Activated T-cell treated with anti-CD3 and anti-CD28 coated beads for 4 hours (primary cell): Measurements from ENCODE around the gene NAE1.

ENCODE experiments used
- DNase-seq: peaks from one replicate; pipeline ENCODE4 v3.0.0-alpha.2; 2020

The NAE1 gene

DNA sequence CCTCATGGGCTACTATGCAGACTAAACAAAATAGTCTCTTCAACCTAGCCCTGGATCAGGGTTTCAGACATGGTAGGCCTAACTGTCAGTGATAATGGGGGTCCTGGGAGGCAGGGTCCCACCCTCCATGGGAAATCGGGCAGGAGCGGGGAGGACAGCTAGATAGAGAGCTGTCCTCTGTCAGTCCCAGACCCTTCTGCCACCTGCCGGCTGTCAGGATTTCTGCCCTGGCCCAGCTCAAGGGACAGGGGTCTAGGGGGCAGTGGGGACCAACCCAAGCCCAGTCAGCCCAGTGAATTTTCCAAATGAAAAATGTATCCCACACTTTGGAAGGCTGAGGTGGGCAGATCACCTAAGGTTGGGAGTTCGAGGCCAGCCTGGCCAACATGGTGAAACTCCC, 18.8 kb upstream of the NAE1 start:
- DNase-seq = no peak

DNA sequence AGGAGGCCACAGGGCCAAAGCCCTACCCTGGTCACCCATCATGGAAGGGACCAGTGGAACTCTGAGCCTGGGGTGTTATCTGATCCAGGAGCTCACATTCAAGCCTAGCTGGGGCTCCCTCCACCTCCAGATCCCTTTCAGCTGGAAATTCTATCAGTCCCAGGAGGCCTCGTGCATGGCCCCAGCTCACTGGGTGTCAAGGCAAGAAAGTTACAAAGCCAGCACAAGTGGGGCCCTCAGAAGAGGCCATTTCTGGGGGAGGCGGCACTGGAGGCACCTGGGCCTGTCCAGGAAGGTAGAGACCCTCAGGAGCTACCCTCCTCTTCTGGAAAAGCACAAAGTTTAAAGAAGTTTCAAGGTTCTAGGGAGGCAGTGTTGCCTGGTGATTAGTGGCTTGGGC, 18.2 kb upstream of the NAE1 start:
- no peak for DNase-seq

GRCh38 chr16:66848172-66848571, 17.4 kb upstream of the NAE1 start:
- no peak for DNase-seq

DNA sequence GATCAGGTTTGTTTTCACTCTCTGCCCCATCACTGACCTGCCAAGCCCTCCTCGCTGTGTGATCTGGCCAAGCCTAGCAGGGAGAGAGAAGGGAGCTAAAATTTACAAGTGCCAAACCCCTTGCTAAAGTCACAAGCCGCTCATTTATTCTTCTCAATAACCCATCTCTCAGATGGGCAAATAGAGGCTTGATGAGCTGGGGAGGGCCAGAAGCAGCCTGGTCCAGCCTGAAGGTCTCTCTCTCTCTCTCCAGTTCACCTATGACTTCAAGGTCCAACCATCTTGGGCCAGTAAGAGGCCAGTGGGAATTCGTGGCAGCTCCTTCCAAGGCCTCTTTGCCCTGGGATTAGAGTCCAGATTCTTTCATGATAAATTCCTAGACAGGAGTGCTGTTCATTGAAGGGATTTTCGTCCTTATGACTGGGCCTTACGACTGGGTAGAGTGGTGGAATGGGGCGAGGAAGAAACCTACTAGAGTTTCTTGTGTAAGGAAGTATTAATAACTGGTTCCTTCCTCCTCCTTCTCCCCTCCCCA, 16.8 kb upstream of the NAE1 start:
- no peak for DNase-seq

- DNase-seq = no peak
These were observed 16.1 kb upstream of the NAE1 start for GRCh38 chr16:66846831-66847230.

- no peak for DNase-seq
These were observed 15.5 kb upstream of the NAE1 start for GRCh38 chr16:66846266-66846665.

DNA sequence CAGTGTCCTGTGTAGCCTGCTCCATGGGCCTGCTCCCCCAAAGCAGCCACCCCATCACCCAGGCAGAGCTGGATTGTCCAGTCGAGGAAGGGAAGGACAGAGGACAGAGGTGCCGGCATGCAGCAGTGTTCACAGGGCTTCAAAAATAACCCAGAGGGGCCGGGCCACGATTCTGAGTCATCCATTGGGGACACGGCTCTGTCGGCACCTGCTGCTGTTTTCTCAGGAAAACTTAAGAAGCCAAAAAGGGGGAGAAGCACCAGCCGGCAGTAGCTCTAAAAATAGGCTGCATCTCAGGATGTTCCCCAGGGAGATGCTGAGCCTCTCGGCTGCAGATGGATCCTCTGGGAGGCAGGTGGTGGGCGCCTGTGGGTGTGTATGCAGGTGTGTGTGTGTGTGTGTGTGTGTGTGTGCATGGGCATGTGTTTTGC, 15.0 kb upstream of the NAE1 start:
- no peak for DNase-seq

DNA sequence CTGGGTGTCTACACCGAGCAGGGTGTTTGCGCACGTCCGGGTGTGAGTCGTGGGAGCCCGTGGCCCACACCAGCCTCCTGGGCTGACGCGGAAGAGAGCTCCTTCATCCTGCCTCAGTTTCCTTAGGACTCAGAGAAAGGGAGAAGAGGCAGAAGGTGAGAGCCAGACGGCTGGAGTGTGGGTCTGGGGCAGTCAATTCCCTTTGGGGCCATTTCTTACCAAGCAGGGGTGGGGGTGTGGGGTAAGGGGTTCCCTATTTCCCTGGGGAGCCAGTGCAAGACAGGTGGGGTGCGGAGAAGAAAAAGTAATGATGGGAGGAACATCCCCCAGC, 14.3 kb upstream of the NAE1 start:
- DNase-seq = no peak

GRCh38 chr16:66844342-66845079, 13.7 kb upstream of the NAE1 start, which contains the start of gene CA7:
CA7 (plus strand) TSS chr16:66844414; CDS start chr16:66844488, 74 bp downstream.
- no peak for DNase-seq

GRCh38 chr16:66844009-66844341, 13.2 kb upstream of the NAE1 start:
- no peak for DNase-seq

GRCh38 chr16:66843191-66843590, 12.4 kb upstream of the NAE1 start:
- DNase-seq = no peak

DNA sequence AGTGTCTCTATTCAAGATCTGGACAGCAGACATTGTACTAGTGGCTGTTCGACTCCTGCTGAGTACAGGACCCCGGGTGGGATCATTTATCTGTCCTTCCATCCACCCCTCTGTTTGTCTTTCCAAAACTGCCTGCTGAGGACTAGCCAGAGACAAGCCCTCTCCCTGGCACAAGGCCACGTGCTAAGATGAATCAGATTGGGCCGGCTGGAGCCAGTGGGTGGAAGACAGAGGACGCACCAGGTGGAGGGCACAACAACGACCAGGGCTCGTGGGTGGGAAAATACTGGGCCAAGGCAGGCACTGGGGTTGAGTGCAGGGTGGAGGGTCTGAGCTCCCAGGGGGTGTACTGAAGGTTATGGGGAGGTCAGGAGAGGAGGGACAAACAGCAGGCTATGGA, 12.0 kb upstream of the NAE1 start:
- no peak for DNase-seq

GRCh38 chr16:66841366-66841765, 10.6 kb upstream of the NAE1 start:
- no peak for DNase-seq

GRCh38 chr16:66840883-66841282, 10.1 kb upstream of the NAE1 start:
- DNase-seq = no peak

DNA sequence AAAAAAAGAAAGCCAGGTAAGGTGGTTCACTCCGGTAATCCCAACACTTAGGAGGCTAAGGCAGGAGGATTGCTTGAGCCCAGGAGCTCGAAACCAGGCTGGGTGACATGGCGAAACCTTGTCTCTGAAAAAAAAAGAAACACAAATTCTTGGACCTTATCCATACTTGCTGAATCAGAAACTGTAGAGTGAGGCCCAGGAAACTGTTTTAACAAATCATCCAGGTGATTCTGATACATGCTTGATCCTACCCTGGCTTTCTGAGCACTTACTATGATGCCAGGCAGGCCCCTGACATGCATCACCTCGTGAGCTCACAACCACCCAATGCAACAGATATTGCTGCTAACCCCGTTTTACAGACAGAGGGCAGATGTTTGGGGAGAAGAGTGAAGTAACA, 4.0 kb upstream of the NAE1 start:
- DNase-seq = no peak

GRCh38 chr16:66832661-66833305, 2.0 kb upstream of the NAE1 start:
- DNase-seq = no peak

- no peak for DNase-seq
These were observed 1.4 kb upstream of the NAE1 start for GRCh38 chr16:66832190-66832589.

GRCh38 chr16:66824006-66824405, 6.8 kb downstream of the NAE1 start:
- no peak for DNase-seq

DNA sequence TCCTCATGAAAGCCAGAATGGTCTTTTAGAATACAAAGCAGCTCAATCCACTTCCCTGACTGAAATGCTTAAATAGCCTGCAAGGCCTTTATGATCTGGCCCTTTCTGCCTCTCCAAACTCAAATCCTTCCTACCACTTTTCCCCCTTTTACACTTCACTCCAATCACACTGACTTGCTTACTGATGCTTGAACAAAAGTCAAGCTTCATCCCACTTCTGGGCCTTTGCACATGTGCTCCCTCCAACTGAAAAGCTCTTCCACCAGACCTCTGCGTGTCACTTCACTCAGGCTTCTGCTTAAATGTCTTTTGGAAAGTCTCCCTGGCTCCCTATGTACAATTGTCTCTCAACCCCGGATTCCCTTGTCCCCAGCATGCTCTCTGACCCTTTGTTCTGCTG, 16.0 kb downstream of the NAE1 start:
- DNase-seq = no peak

DNA sequence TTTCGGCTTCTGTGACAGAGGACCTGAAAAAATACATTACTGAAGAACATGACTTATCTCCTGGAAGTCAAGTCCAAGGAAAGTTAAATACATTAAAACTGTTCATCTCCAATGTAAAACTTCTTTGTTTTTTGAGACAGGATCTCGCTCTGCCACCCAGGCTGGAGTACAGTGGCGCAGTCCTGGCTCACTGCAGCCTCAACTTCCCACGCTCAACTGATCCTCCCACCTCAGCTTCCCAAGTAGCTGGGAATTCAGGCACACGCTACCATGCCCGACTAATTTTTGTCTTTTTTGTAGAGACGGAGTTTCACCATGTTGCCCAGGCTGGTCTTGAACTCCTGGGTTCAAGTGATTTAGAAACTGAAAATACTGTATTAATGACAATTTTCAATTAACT, 19.7 kb downstream of the NAE1 start:
- no peak for DNase-seq

DNA sequence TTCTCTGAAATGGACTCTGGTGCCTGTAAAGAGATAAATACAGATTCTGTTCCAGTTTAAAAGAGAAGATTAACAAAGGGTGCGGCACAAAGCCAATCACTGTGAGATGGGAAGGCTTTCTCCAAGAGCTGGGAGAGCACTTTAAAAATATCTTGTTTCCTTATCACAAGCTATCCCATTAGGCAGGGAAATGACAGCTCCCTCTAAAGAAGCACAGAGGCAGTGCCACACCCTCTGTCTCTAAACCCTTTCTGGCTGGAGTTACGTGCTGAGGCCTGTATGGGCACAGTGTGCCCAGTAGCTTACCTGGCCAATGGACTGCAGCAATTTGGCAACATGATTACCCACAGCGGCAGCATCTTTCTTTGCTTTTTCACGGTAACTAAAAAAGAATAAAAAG, 20.4 kb downstream of the NAE1 start:
- no peak for DNase-seq

DNA sequence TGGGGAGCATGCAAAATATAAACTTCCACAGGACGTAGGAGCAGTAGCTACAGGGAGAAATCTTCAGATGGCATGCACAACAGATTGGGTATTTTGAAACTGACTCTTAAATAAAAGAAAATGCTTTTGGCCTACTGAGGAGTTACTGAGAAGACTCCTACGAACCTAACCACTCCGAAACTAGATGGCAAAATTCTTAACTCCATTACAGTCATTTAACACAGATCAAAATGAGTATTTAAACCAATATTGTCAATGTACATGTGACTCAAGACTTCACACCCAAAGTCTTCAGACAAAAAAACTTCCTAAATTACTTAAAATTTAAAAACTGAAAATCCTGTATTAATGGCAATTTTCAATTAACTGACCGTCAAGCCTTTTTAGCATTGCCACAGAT, 21.0 kb downstream of the NAE1 start:
- DNase-seq = no peak

DNA sequence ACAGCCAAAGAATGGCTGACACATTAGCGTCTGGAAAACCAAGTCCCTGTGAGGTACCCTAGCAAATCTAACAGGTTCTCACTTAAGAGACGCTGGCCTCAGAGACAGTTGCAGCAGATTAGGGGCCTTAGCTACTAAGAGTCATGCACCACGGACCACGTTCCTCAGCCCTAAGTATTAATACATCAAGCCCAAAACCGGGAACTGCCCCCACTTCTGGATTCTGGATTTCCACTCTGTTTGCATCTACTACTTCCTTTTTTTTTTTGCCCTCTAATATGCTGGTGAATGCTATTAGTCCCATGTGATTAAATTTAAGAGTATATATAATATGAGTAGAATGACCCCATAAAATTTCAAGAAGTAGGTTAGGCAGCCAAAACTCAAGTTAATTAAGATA, 28.6 kb downstream of the NAE1 start:
- DNase-seq = no peak

DNA sequence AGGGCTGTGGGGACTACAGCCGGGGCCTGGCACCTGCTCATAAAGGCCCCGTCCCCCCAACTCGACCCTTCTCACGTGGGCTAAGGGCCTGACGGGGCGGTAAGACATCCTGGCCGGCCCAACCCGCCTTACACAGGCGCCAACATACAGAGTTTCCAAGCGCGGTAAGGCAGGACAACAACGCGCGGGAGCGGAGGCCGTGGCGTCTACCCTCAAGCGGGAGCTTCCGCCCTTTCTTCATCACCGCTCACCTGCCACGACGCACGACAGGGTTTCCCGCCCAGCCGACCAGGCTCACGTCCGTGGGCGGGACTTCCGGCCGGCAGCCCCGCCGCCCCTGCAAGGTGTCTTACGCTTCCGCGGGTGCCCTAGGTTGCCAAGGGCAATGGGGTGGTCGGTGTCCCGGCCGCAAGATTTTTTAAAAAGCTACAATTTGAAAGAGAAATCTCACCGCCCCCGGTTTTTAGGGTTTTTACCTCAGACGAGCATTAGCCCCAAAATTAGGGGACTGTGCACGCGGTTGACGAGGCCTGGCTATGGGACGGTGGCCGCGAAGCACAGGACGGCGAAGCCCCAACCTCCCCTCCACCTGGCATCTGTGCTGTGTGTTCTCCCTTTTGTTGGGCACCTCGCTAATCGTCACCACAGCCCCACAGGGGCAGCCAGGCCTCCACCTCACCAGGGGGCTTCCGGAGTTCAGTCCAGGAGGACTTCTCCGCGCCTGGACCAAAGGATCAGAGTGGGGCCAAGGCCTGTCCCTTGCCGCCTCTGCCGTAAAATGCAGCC, 29.3 kb downstream of the NAE1 start, which contains the start of gene TERB1:
TSS of gene TERB1 (minus strand) at position 265 of the 786 bp plus-strand sequence. CDS start 4,786 bp downstream, outside the sequence.
- DNase-seq = no peak
